Tibial artery (tissue), 4 donors: ENCODE results near the gene CYB5R4.
"Not testable (repeated sequence)": the region's sequence is repeated elsewhere in the genome, so short reads cannot be mapped to it uniquely, and the experiment has no call there.

Experiments used
- DNase-seq, 2 donors: peaks; one replicate each; pipeline ENCODE4 v3.0.0-alpha.2; 2019
- H3K27ac ChIP-seq, 2 donors: fragments of 200-600 bp; sonication (generic) in 1 of 2; 1 replicate in 1 of 2; 2 replicates in 1 of 2; pipeline ENCODE4 v1.5.1; 2018 to 2019; ENCODE audit warnings: mild to moderate bottlenecking in 1 of 2
- H3K27me3 ChIP-seq, 2 donors: fragments of 200-600 bp; sonication (generic) in 1 of 2; one replicate each; pipeline versions ENCODE4 v1.5.1 to v1.6.0; 2016 to 2019
- H3K36me3 ChIP-seq, 3 donors: fragments of 200-600 bp; sonication (generic) in 2 of 3; one replicate each; pipeline ENCODE4 v1.5.1; 2016 to 2019; ENCODE audit warnings: mild to moderate bottlenecking in 2 of 3
- H3K4me1 ChIP-seq, 4 donors: fragments of 200-600 bp; sonication (generic) in 2 of 4; 1 replicate in 3 of 4; 2 replicates in 1 of 4; pipeline ENCODE4 v1.5.1; 2016 to 2019
- H3K4me3 ChIP-seq, 2 donors: fragments of 200-600 bp; sonication (generic) in 1 of 2; 1 replicate in 1 of 2; 2 replicates in 1 of 2; pipeline ENCODE4 v1.5.1; 2018 to 2019; ENCODE audit warnings: mild to moderate bottlenecking in 2 of 2
- H3K9me3 ChIP-seq, 3 donors: fragments of 200-600 bp; sonication (generic) in 1 of 3; one replicate each; pipeline ENCODE4 v1.5.1; 2016 to 2019
- CTCF ChIP-seq, 2 experiments: fragments of 200-600 bp in 1 of 2; fragments of 450-650 bp in 1 of 2; IDR thresholded peaks; one replicate each; pipeline ENCODE4 v1.5.1; 2017 to 2019; ENCODE audit warnings: antibody characterized with exemption in 2 of 2, mild to moderate bottlenecking in 1 of 2, moderate library complexity in 1 of 2
- intact Hi-C: fragments of 100-400 bp; cut with DNase I; formaldehyde crosslinking; loops from one replicate; pipeline ENCODE4 v1.15.0; 2023; ENCODE audit warnings: low total_unique reads

CYB5R4 gene

DNA sequence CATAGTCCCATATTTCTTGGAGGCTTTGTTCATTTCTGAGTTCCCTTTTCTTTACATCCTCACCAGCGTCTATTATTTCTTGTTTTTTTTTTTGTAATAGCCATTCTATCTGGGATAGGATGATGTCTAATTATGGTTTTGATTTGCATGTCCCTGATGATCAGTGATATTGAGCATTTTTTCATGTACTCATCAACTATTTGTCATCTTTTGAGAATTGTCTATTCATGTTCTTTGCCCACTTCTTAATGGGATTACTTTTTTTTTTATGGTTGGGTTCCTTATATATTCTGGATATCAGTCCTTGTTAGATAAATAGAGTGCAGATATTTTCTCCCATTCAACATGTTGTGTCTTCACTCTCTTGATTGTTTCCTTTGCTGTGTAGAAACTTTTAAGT, 42.1 kb downstream of the CYB5R4 start:
- no peak for DNase-seq
- H3K27ac ChIP-seq = no peak overlapping the region
- no peaks in the 10 kb centered on the region for H3K27me3 ChIP-seq
- H3K9me3 ChIP-seq = peaks cover 0 to 19% (median 0%) of the 10 kb centered on the region in 3 donors
- H3K4me3 ChIP-seq = no peak overlapping the region
- H3K36me3 ChIP-seq = no peaks in the 10 kb centered on the region
- H3K4me1 ChIP-seq = no peaks in the 10 kb centered on the region
- intact Hi-C loops = no loop called here
- TF ChIP-seq CTCF (IDR thresholded peaks at IDR 0.05) = no peak

- Histone ChIP-seq H3K36me3 (no peaks in the 10 kb centered on the region), H3K27ac (no peak overlapping the region), H3K4me1 (peaks cover 0 to 8% (median 0%) of the 10 kb centered on the region in 4 donors), H3K9me3 (peaks cover 0 to 19% (median 0%) of the 10 kb centered on the region in 3 donors), H3K4me3 (no peak overlapping the region), H3K27me3 (no peaks in the 10 kb centered on the region)
- no peak for DNase-seq
- no peak for TF ChIP-seq CTCF (IDR thresholded peaks at IDR 0.05)
- intact Hi-C loops = no loop called here
Observed at GRCh38 chr6:83904395-83904794, 44.9 kb downstream of the CYB5R4 start.

GRCh38 chr6:83905648-83906047, 46.2 kb downstream of the CYB5R4 start:
- Histone ChIP-seq H3K4me3 (no peak overlapping the region), H3K27ac (no peak overlapping the region), H3K36me3 (no peaks in the 10 kb centered on the region), H3K4me1 (peaks cover 0 to 9% (median 0%) of the 10 kb centered on the region in 4 donors), H3K9me3 (peaks cover 0 to 19% (median 0%) of the 10 kb centered on the region in 3 donors), H3K27me3 (no peaks in the 10 kb centered on the region)
- intact Hi-C loops = no loop called here
- TF ChIP-seq CTCF (IDR thresholded peaks at IDR 0.05) = no peak
- DNase-seq = no peak

- H3K27ac ChIP-seq, H3K4me3 ChIP-seq, H3K9me3 ChIP-seq, intact Hi-C loops, H3K27me3 ChIP-seq, DNase-seq, H3K36me3 ChIP-seq: not testable (repeated sequence)
- H3K4me1 ChIP-seq = peaks cover 0 to 20% (median 0%) of the 10 kb centered on the region in 4 donors
Observed at GRCh38 chr6:83907623-83908390, 48.3 kb downstream of the CYB5R4 start.

DNA sequence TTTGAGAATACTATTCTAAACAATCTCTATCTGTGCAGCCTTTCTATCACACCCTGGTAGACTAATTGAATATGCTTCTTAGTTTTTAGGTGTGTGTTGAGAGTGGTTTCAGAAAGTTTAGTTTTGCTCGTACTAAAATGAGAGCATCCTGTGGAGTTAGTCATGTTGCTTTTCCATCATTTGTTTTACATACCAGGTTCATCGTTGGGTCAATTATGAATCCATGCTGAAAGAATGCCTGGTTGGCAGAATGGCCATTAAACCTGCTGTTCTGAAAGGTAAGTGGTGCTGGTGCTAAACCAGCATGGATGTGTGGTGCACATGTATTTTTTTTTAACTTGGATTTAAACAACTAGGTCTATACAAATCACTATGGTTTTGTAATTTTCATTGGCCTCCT, 49.3 kb downstream of the CYB5R4 start:
- no peak overlapping the region for H3K4me3 ChIP-seq
- peaks cover 0 to 25% (median 0%) of the 10 kb centered on the region in 4 donors for H3K4me1 ChIP-seq
- intact Hi-C loops = no loop called here
- H3K9me3 ChIP-seq = peaks cover 0 to 7% (median 0%) of the 10 kb centered on the region in 3 donors
- no peaks in the 10 kb centered on the region for H3K36me3 ChIP-seq
- TF ChIP-seq CTCF (IDR thresholded peaks at IDR 0.05) = no peak
- DNase-seq = no peak
- no peak overlapping the region for H3K27ac ChIP-seq
- H3K27me3 ChIP-seq = no peaks in the 10 kb centered on the region

- Histone ChIP-seq H3K27ac (no peak overlapping the region), H3K4me1 (peaks cover 0 to 25% (median 0%) of the 10 kb centered on the region in 4 donors), H3K27me3 (no peaks in the 10 kb centered on the region), H3K9me3 (no peaks in the 10 kb centered on the region), H3K4me3 (no peak overlapping the region), H3K36me3 (no peaks in the 10 kb centered on the region)
- DNase-seq = no peak
- intact Hi-C loops = no loop called here
- no peak for TF ChIP-seq CTCF (IDR thresholded peaks at IDR 0.05)
Observed at GRCh38 chr6:83911278-83911677, 51.8 kb downstream of the CYB5R4 start.
